IPS-18a (cell line): Measurements from ENCODE around the gene AGPAT2.

Experiments used
- H3K27ac ChIP-seq: one replicate; pipeline ENCODE4 v1.5.1; 2013; ENCODE audit warnings: low read length
- H3K27me3 ChIP-seq: one replicate; pipeline ENCODE4 v1.6.1; 2013; ENCODE audit warnings: mild to moderate bottlenecking, low read length; ENCODE audit not compliant: control insufficient read depth, insufficient read depth
- H3K36me3 ChIP-seq: one replicate; pipeline ENCODE4 v1.6.1; 2013; ENCODE audit warnings: low read depth, low read length; ENCODE audit not compliant: control insufficient read depth
- H3K4me1 ChIP-seq: one replicate; pipeline ENCODE4 v1.6.1; 2013; ENCODE audit warnings: low read depth, low read length; ENCODE audit not compliant: control insufficient read depth
- H3K4me3 ChIP-seq: one replicate; pipeline ENCODE4 v1.5.1; 2013; ENCODE audit warnings: low read length
- H3K9ac ChIP-seq: one replicate; pipeline ENCODE4 v1.6.1; 2013; ENCODE audit warnings: mild to moderate bottlenecking, low read length, moderate library complexity
- H3K9me3 ChIP-seq: one replicate; pipeline ENCODE4 v1.6.1; 2013; ENCODE audit warnings: low read depth, low read length; ENCODE audit not compliant: control insufficient read depth

AGPAT2 gene

DNA sequence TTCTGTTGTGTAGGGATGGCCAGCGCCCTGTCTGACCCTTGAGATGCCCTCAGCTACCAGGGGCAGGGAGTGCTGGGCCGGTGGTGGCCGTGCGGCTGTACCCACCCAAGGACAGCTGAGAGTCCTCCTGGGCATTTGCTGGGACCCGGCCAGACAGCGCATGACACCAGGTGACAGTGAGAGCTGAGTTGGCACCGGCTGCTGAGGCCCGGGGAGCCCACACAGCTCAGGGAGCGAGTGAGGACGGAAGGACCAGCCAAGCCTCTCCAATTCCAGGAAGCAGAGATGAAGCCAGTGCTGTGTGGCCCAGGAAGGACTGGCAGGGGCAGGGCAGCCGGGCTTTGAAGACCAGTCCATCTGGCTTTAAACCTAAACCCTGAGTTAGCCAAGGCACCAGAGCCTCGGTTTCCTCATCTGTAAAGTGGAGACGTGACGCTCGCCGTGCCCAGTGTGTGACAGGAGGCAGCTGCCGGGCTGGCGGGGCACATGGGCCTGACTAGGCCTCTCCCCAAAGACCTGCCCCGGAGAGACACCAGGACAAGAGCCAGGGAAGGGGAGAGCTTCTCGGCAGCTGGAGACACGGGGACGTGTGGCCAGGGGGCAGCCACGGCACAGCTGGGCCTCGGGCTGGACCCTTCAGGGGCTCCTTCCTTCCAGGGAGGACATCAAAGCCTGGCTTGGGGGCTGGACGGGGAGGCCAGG is 3.0 kb upstream of the AGPAT2 start:
- Histone ChIP-seq H3K9ac (no peak overlapping the region), H3K27ac (no peak overlapping the region), H3K36me3 (no peaks in the 10 kb centered on the region), H3K27me3 (peaks cover 12% of the 10 kb centered on the region), H3K4me1 (peaks cover 7% of the 10 kb centered on the region), H3K4me3 (no peak overlapping the region), H3K9me3 (no peaks in the 10 kb centered on the region)

DNA sequence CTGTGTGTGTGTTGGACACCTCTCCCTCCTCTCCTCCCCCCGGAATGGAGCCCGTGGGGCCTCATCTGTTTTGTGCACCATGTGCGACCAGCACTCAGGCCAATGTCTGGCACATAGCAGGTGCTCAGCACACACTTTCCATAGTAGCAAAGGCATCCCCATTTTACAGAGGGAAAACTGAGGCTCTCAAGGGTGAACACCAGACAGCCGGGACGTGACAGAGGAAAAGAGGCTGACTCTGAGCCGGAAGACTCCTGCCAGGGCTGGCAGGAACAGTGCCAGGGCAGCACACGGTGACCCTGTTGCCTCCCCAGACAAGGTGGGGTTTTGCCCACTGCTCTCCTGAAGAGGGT is 1.8 kb upstream of the AGPAT2 start:
- Histone ChIP-seq H3K27ac (no peak overlapping the region), H3K36me3 (no peaks in the 10 kb centered on the region), H3K27me3 (peaks cover 15% of the 10 kb centered on the region), H3K4me3 (no peak overlapping the region), H3K4me1 (peaks cover 7% of the 10 kb centered on the region), H3K9ac (no peak overlapping the region), H3K9me3 (no peaks in the 10 kb centered on the region)

DNA sequence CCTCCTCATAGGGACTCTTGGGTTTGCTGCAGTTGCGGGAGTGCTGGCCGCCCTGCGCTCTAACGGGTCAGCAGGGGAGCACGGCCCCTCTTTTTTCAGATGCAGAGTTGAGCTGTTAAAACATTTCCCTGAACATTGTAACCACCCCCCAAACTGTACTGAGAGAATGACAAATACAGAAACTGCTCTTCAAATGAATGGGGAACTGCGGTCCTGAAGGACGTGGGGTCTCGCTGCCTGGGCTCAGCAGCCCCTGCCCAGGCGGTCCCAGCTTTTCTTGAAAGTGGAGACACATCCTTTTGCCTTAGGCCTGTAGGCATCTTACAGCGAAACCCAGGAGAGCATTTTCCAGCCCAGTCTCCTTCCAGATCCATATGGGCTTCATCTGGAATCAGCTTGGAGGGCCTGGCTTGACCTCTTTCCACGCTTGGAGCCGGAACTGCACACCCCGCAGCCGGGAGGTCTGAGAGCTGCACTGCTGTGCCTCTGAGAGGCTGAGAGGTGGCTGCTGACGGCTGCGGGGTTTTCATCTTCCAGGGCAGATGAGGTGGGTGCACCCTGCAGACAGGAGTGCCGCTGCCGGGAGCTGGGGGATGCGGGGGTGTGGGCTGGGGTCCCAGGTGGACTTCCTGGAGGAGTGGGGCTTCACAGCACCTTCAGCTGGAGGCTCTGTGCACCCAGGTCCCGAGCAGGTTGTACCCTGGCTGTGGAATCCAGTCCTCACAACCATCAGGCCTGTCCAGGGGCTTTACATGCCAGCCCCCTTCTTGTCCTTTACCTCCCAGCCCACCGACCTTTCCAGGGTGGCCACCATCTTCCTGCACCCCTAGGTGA is 1.2 kb upstream of the AGPAT2 start:
- Histone ChIP-seq H3K4me1 (peaks cover 7% of the 10 kb centered on the region), H3K36me3 (no peaks in the 10 kb centered on the region), H3K27ac (no peak overlapping the region), H3K4me3 (no peak overlapping the region), H3K9me3 (no peaks in the 10 kb centered on the region), H3K9ac (no peak overlapping the region), H3K27me3 (peaks cover 15% of the 10 kb centered on the region)

DNA sequence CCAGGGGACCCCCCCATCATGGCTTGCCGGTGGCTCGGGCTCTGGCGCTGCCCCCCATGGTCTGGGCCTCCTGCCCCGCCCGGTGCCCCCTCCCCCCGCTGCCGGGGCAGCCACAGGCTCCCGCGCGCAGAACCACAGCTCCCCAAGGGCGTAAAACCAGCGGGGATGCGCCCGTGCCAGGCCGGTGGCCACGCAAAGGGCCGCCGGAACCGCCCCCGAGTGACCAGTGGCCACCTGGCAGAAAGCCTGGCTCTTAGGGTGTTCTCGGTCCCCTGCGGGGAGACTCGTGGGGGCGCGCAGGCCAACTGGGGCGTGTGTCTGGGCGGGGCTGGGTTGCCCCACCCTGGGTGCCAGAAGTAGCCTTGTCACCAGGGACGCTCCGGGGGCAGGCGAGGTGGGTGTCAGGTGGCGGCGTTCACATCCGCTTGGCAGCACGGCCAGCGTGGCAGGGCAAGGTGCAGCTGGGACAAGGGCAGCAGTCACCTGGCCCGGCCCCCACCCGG is 515 bp upstream of the AGPAT2 start:
- Histone ChIP-seq H3K4me1 (peaks cover 7% of the 10 kb centered on the region), H3K9ac (no peak overlapping the region), H3K27me3 (peaks cover 15% of the 10 kb centered on the region), H3K36me3 (no peaks in the 10 kb centered on the region), H3K27ac (no peak overlapping the region), H3K9me3 (no peaks in the 10 kb centered on the region), H3K4me3 (peak overlapping the region; percentile 37)

DNA sequence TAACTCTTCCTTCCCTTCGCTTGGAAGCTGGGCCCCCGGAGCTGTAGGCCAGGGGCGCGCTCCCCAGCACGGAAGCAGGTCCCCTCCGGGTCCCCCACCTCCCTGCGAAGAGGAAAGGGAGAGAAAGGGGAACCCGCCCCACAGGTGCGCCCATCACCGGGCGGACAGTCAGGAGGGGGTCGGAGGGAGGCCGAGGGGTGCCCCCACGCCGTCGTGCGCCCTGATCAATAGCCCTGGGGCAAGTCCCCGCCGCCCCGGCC is 793 bp downstream of the AGPAT2 start:
- H3K9me3 ChIP-seq: no peaks in the 10 kb centered on the region
- no peak overlapping the region for H3K27ac ChIP-seq
- peak overlapping the region; percentile 59 for H3K4me3 ChIP-seq
- H3K27me3 ChIP-seq: peaks cover 15% of the 10 kb centered on the region
- no peaks in the 10 kb centered on the region for H3K36me3 ChIP-seq
- peaks cover 7% of the 10 kb centered on the region for H3K4me1 ChIP-seq
- H3K9ac ChIP-seq: no peak overlapping the region

DNA sequence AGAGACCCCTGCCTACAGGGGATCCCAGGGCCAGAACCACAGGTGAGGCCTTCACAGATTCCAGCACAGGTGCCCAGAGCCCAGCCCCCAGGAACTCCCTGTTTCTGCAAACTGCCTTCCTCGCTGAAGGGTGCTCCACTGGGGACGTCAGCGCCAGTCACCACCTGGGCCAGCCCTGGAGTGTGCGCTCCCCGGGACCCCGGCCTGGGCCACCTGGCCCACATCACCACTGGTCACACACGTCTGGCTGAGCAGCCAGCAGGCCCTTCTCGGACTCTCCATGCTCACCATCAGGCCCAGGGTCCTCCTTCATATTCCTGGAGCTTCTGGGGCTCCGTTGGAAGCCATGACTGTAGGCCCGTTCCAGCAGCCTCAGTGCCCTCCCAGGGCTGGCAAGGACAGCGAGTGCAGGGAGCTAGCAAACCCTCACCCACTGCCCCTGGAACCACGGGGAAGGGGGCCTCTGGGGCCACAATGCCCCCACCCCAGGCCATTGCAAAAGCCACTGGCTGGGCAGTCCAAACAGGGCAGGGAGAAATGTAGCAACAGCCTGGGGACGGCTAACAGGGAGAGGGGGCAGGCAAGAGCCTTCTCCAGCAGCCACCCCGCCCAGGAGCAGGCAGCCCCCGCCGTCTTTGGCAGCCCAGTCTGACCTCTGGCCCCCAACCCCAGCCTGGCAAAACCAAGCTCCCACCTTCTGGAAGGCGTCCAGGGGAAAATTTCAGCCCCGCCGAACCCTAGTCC is 1.3 kb downstream of the AGPAT2 start:
- Histone ChIP-seq H3K27me3 (peaks cover 15% of the 10 kb centered on the region), H3K27ac (no peak overlapping the region), H3K4me3 (peak overlapping the region; percentile 59), H3K9ac (no peak overlapping the region), H3K36me3 (no peaks in the 10 kb centered on the region), H3K4me1 (peaks cover 7% of the 10 kb centered on the region), H3K9me3 (no peaks in the 10 kb centered on the region)

DNA sequence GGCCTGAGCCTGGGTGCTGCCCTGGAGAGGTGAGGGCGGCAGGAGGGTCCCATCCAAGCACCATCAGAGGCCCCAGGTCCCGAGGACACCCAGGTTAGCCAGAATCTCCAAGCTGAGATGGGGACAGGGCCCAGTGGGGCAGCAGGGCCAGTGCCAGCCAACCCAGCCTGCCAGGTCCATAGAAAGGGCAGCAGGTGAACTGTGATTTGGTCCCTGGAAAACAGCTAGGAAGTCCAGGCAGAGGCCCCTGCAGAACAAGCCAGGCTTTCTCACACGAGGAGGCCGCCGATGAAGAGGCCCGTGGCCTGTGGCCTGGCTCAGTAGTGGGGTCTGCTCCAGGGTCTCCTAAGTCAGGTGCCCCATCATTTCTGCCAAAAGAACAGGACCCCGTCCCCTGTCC is 2.0 kb downstream of the AGPAT2 start:
- Histone ChIP-seq H3K36me3 (no peaks in the 10 kb centered on the region), H3K9me3 (no peaks in the 10 kb centered on the region), H3K4me3 (no peak overlapping the region), H3K9ac (no peak overlapping the region), H3K27me3 (peaks cover 15% of the 10 kb centered on the region), H3K4me1 (peaks cover 7% of the 10 kb centered on the region), H3K27ac (no peak overlapping the region)

DNA sequence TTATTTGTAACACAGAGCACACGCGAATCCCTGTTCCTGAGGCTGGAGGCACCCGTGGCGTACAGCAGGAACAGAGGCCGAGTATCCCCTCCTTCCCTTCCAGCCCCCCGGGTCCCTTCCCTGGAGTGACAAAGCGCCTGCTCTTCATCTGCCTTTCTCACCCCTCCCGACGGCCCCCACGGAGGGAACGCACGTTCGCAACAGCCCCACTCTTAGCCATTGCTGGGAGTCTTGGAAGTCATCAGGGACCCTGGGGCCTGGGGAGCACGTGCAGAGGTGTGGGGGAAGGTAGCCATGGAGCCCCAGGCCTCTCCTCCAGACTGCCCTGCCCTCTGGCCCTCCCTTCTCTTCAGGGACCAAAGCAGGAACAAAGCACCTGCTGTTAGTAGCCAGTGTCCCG is 2.5 kb downstream of the AGPAT2 start:
- H3K9me3 ChIP-seq: no peaks in the 10 kb centered on the region
- H3K27ac ChIP-seq: no peak overlapping the region
- H3K9ac ChIP-seq: no peak overlapping the region
- no peaks in the 10 kb centered on the region for H3K36me3 ChIP-seq
- H3K27me3 ChIP-seq: peaks cover 15% of the 10 kb centered on the region
- H3K4me3 ChIP-seq: no peak overlapping the region
- H3K4me1 ChIP-seq: peaks cover 7% of the 10 kb centered on the region

DNA sequence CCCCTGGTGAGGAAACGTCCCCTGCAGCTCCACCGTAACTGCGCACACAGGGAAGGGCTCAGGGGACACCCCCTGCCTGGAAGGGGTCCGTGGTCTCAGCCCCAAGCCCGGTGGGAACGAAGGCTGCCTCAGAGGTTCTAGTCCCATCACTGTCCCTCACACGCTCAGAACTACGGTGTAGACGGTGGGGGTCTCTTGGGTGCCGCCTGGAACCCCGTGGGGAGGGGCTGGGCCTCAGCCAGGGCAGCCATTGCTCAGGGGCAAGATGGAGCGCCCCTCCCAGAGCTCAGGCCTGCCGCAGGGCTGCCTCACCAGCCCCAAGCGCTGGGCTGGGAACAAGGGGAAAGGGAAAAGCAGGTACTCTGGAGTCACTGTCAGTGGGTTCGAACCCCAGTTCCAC is 2.9 kb downstream of the AGPAT2 start:
- H3K4me3 ChIP-seq: no peak overlapping the region
- H3K36me3 ChIP-seq: no peaks in the 10 kb centered on the region
- no peak overlapping the region for H3K27ac ChIP-seq
- H3K4me1 ChIP-seq: peaks cover 7% of the 10 kb centered on the region
- H3K9me3 ChIP-seq: no peaks in the 10 kb centered on the region
- H3K9ac ChIP-seq: no peak overlapping the region
- H3K27me3 ChIP-seq: peaks cover 15% of the 10 kb centered on the region

DNA sequence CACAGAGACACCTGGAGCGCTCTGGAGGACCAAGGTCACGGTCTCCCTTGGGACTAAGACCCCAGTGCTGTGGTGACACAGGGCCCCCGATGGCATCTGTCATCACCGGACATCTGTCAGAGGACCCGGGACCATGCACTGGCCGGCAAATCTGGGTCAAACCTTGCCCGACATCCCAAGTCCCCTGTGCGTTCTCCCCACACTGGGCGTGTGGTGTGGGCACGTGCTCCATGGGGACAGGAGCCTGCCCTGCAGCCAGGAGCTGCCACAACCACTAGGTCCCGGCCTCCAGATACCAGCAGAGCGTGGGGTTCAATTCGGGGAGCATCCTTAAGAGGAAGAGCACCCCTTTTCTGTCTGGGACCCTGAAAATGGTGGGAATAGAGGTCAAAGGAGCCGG is 3.5 kb downstream of the AGPAT2 start:
- Histone ChIP-seq H3K4me1 (peaks cover 7% of the 10 kb centered on the region), H3K27me3 (peaks cover 15% of the 10 kb centered on the region), H3K4me3 (no peak overlapping the region), H3K27ac (no peak overlapping the region), H3K9ac (no peak overlapping the region), H3K9me3 (no peaks in the 10 kb centered on the region), H3K36me3 (no peaks in the 10 kb centered on the region)

DNA sequence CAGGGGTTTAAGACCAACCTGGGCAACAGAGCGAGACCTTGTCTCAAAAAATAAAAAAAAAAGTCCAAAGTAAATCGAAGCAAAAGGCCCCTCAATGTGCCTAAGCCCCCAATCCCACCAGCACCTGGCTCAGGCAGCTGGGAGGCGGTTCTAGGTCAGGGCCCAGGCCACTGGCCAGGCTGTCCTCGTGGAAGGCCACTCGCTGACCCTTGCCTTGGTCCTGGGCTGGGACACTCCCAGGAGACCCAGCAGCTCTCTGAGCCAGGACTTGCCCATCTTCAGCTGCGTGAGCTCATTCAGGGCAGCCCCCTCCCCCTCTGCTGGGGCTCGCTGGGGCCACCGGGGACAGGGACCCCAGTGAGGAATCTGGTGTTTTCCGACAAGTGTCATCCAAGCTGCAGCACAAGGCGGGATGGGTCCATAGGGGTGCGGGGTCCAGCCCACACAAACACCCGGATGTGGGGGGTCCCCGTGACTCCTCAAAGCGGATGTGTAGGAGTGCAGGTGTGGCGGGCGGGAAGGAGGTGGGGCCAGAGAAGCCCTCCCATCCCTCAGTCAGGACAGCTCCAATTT is 4.0 kb downstream of the AGPAT2 start:
- H3K27me3 ChIP-seq: peaks cover 15% of the 10 kb centered on the region
- H3K4me3 ChIP-seq: no peak overlapping the region
- H3K4me1 ChIP-seq: peaks cover 7% of the 10 kb centered on the region
- H3K9me3 ChIP-seq: no peaks in the 10 kb centered on the region
- H3K27ac ChIP-seq: no peak overlapping the region
- H3K9ac ChIP-seq: no peak overlapping the region
- no peaks in the 10 kb centered on the region for H3K36me3 ChIP-seq
